HL-60 (cell line): ENCODE results near the gene TFPT.

ENCODE experiments used
- POLR2AphosphoS5 ChIP-seq: IDR thresholded peaks from 2 replicates; pipeline ENCODE4 v1.6.1; 2012; ENCODE audit warnings: low read depth
- SPI1 ChIP-seq: IDR thresholded peaks from 2 replicates; pipeline ENCODE4 v1.6.1; 2012; ENCODE audit warnings: low read depth, mild to moderate bottlenecking, borderline replicate concordance
- TF ChIP-seq, protein P1 (sequence below): IDR thresholded peaks from one replicate; pipeline ENCODE4 v1.5.1; 2011; ENCODE audit warnings: low read length, control low read depth, inconsistent platforms; ENCODE audit not compliant: insufficient read depth
- TF ChIP-seq, protein P2 (sequence below): IDR thresholded peaks from 2 replicates; pipeline ENCODE4 v1.6.1; 2012; ENCODE audit warnings: low read depth; ENCODE audit not compliant: insufficient replicate concordance

DNA sequence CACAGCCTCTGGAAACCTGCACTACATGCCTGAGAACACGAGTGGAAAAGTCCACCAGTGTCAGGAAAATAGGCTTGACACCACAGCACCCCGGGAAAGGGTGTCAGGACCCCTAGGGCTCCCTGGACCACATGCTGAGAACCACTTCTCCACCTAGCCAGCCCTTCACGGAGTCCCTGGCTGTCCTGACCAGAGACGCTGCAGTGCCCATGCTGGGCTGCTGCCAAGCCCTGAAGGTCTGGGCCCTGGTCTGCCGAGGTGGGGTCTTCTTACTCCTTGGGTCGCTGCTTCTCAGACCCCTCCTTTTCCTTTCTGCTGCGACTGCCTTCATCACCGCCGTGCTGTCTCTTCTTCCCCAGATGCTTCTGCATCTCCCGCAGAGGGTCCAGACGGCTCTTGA is 41.0 kb upstream of the TFPT start:
- TF ChIP-seq, protein P1, sequence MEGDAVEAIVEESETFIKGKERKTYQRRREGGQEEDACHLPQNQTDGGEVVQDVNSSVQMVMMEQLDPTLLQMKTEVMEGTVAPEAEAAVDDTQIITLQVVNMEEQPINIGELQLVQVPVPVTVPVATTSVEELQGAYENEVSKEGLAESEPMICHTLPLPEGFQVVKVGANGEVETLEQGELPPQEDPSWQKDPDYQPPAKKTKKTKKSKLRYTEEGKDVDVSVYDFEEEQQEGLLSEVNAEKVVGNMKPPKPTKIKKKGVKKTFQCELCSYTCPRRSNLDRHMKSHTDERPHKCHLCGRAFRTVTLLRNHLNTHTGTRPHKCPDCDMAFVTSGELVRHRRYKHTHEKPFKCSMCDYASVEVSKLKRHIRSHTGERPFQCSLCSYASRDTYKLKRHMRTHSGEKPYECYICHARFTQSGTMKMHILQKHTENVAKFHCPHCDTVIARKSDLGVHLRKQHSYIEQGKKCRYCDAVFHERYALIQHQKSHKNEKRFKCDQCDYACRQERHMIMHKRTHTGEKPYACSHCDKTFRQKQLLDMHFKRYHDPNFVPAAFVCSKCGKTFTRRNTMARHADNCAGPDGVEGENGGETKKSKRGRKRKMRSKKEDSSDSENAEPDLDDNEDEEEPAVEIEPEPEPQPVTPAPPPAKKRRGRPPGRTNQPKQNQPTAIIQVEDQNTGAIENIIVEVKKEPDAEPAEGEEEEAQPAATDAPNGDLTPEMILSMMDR, result no peak
- TF ChIP-seq POLR2AphosphoS5 (peak; percentile 58; the same call in 1 of the 2 replicates), SPI1 (no peak)
- TF ChIP-seq, protein P2, sequence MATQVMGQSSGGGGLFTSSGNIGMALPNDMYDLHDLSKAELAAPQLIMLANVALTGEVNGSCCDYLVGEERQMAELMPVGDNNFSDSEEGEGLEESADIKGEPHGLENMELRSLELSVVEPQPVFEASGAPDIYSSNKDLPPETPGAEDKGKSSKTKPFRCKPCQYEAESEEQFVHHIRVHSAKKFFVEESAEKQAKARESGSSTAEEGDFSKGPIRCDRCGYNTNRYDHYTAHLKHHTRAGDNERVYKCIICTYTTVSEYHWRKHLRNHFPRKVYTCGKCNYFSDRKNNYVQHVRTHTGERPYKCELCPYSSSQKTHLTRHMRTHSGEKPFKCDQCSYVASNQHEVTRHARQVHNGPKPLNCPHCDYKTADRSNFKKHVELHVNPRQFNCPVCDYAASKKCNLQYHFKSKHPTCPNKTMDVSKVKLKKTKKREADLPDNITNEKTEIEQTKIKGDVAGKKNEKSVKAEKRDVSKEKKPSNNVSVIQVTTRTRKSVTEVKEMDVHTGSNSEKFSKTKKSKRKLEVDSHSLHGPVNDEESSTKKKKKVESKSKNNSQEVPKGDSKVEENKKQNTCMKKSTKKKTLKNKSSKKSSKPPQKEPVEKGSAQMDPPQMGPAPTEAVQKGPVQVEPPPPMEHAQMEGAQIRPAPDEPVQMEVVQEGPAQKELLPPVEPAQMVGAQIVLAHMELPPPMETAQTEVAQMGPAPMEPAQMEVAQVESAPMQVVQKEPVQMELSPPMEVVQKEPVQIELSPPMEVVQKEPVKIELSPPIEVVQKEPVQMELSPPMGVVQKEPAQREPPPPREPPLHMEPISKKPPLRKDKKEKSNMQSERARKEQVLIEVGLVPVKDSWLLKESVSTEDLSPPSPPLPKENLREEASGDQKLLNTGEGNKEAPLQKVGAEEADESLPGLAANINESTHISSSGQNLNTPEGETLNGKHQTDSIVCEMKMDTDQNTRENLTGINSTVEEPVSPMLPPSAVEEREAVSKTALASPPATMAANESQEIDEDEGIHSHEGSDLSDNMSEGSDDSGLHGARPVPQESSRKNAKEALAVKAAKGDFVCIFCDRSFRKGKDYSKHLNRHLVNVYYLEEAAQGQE, result no peak
